Upper lobe of left lung (tissue), 6 donors: Measurements from ENCODE around the gene DNAJC16. TPM values are rescaled to one million over a fixed set of nuclear protein-coding genes. Genes with fewer than 3 reads are reported as not detected.
"Not testable (repeated sequence)": the region's sequence is repeated elsewhere in the genome, so short reads cannot be mapped to it uniquely, and the experiment has no call there.

Experiments used
- ATAC-seq, 2 donors: fragments of 200-7000 bp; cut with Tn5 transposase; one replicate each; pipeline ENCODE4 v1.9.1; 2022; ENCODE audit warnings: mild to moderate bottlenecking in 2 of 2, moderate library complexity in 2 of 2; ENCODE audit not compliant: low FRiP score in 2 of 2
- DNase-seq, 2 donors: peaks; one replicate each; pipeline ENCODE4 v3.0.0-alpha.2; 2019 to 2020
- H3K27ac ChIP-seq, 4 donors: fragments of 200-600 bp; sonication (generic); one replicate each; pipeline ENCODE4 v1.5.1; 2016 to 2019
- H3K27me3 ChIP-seq, 4 donors: fragments of 200-600 bp; sonication (generic); one replicate each; pipeline ENCODE4 v1.5.1; 2017 to 2019
- H3K36me3 ChIP-seq, 4 donors: fragments of 200-600 bp; sonication (generic); one replicate each; pipeline ENCODE4 v1.5.1; 2016 to 2019
- H3K4me1 ChIP-seq, 4 donors: fragments of 200-600 bp; sonication (generic); one replicate each; pipeline ENCODE4 v1.5.1; 2018 to 2019
- H3K4me3 ChIP-seq, 4 donors: fragments of 200-600 bp; sonication (generic); one replicate each; pipeline ENCODE4 v1.5.1; 2017 to 2019; ENCODE audit warnings: mild to moderate bottlenecking in 2 of 4, moderate library complexity in 1 of 4
- H3K9me3 ChIP-seq, 4 donors: fragments of 200-600 bp; sonication (generic); one replicate each; pipeline ENCODE4 v1.5.1; 2018 to 2019
- EP300 ChIP-seq, 4 donors: sonication (generic); formaldehyde crosslinking; IDR thresholded peaks; one replicate each; pipeline ENCODE4 v1.5.1; 2017; ENCODE audit warnings: antibody characterized with exemption in 4 of 4, control low read depth in 2 of 4
- POLR2A ChIP-seq, 4 donors: fragments of 450-650 bp; IDR thresholded peaks; one replicate each; pipeline ENCODE4 v1.5.1; 2016 to 2017; ENCODE audit warnings: antibody characterized with exemption in 4 of 4, mild to moderate bottlenecking in 2 of 4
- POLR2AphosphoS5 ChIP-seq, 2 donors: sonication (generic); formaldehyde crosslinking; IDR thresholded peaks; one replicate each; pipeline ENCODE4 v1.5.1; 2017; ENCODE audit warnings: antibody characterized with exemption in 2 of 2
- WGBS, 2 donors: methylation state at CpG; one replicate each; pipeline ENCODE4 v1.1.5; 2017 to 2018; 5-methylcytosine and 5-hydroxymethylcytosine counted together
- total RNA-seq, 6 donors: library from RNA; depleted of rRNA in 4 of 6; stranded (reverse); fragments of >200 nt in 4 of 6; gene quantifications; one replicate each; pipeline versions ENCODE4 v1.1.0 to v1.2.1, GENCODE V29; 2016 to 2021
- TF ChIP-seq, protein P1 (sequence below), 6 experiments: fragments of 450-650 bp in 4 of 6; fragments of 200-600 bp in 2 of 6; sonication (generic) in 2 of 6; IDR thresholded peaks; one replicate each; pipeline ENCODE4 v1.5.1; 2016 to 2019; ENCODE audit warnings: antibody characterized with exemption in 6 of 6
- donor health status: DM: no; HTN: no; CAD: no; lungs with moderate emphysema.
- donor health status: DM: no; HTN: yes; CAD: no; lungs with severe emphysema.

Gene DNAJC16
- total RNA-seq, 6 donors from 2014 or later, result 12.7 to 23.0 (median 17.1) TPM

GRCh38 chr1:15483971-15484370 lies 42.7 kb upstream of the DNAJC16 start:
- Histone ChIP-seq H3K36me3 (peaks cover 0 to 9% (median 0%) of the 10 kb centered on the region in 4 donors), H3K27ac (no peak overlapping the region), H3K4me3 (no peak overlapping the region), H3K4me1 (no peaks in the 10 kb centered on the region), H3K9me3 (no peaks in the 10 kb centered on the region), H3K27me3 (no peaks in the 10 kb centered on the region)
- TF ChIP-seq, protein P1, sequence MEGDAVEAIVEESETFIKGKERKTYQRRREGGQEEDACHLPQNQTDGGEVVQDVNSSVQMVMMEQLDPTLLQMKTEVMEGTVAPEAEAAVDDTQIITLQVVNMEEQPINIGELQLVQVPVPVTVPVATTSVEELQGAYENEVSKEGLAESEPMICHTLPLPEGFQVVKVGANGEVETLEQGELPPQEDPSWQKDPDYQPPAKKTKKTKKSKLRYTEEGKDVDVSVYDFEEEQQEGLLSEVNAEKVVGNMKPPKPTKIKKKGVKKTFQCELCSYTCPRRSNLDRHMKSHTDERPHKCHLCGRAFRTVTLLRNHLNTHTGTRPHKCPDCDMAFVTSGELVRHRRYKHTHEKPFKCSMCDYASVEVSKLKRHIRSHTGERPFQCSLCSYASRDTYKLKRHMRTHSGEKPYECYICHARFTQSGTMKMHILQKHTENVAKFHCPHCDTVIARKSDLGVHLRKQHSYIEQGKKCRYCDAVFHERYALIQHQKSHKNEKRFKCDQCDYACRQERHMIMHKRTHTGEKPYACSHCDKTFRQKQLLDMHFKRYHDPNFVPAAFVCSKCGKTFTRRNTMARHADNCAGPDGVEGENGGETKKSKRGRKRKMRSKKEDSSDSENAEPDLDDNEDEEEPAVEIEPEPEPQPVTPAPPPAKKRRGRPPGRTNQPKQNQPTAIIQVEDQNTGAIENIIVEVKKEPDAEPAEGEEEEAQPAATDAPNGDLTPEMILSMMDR (IDR thresholded peaks at IDR 0.05), result no peak
- no peak for TF ChIP-seq POLR2A (IDR thresholded peaks at IDR 0.05)
- no peak for TF ChIP-seq EP300 (IDR thresholded peaks at IDR 0.05)
- no peak for TF ChIP-seq POLR2AphosphoS5 (IDR thresholded peaks at IDR 0.05)
- DNase-seq, result no peak
- WGBS, 2 donors, result 87 to 94% methylated on average over 2 of the region's 2 CpGs
- ATAC-seq, result no peak

DNA sequence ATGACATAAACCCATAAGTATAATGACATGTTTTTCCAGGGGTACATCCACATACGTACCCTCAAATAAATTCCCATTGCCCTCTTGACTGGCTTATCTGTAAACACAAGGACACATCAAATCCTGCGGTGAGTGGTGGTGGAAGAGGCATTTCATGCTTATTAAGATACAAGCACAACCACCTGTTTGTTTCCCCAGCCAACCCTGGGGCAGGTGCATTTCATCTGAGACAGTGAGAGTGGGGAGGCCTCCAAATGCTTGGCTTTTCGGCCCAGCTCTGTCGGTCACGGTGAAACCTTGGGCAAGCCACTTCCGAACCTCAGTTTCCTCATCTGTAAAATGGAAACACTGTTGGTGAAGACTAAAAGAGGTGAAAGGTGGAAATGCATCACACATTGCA lies 42.2 kb upstream of the DNAJC16 start:
- H3K4me1 ChIP-seq, DNase-seq, ATAC-seq, H3K27ac ChIP-seq, H3K4me3 ChIP-seq, H3K36me3 ChIP-seq, H3K27me3 ChIP-seq, H3K9me3 ChIP-seq: not testable (repeated sequence)
- 96% methylated on average over 6 of the region's 6 CpGs for WGBS, 2 donors

DNA sequence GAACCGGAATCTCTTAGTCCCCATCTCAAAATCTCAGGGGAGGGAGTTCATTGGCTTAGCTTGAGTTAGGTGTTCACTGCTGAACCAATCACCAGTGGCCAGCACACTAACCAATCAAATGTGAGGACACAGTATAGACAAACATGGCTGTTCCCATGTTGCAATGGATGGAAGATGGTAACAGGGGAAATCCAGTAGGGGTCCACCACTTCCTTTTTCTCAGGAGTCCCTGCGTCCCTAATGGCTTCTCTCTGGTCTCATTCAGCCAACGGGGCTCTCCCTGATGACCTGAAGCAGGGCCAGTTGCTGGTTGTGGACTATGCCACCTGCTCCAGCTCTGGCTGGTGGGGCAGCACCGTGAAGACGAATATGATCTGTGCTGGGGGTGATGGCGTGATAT lies 41.0 kb upstream of the DNAJC16 start:
- TF ChIP-seq POLR2AphosphoS5 (IDR thresholded peaks at IDR 0.05) (no peak), POLR2A (IDR thresholded peaks at IDR 0.05) (no peak), EP300 (IDR thresholded peaks at IDR 0.05) (no peak)
- TF ChIP-seq, protein P1 (IDR thresholded peaks at IDR 0.05), result no peak
- DNase-seq, result no peak
- H3K27ac ChIP-seq, result no peak overlapping the region
- H3K4me1 ChIP-seq, result no peaks in the 10 kb centered on the region
- H3K36me3 ChIP-seq, result peaks cover 0 to 9% (median 0%) of the 10 kb centered on the region in 4 donors
- no peak for ATAC-seq
- no peaks in the 10 kb centered on the region for H3K27me3 ChIP-seq
- no peaks in the 10 kb centered on the region for H3K9me3 ChIP-seq
- WGBS, 2 donors, result 93 to 98% methylated on average over 6 of the region's 6 CpGs
- no peak overlapping the region for H3K4me3 ChIP-seq

DNA sequence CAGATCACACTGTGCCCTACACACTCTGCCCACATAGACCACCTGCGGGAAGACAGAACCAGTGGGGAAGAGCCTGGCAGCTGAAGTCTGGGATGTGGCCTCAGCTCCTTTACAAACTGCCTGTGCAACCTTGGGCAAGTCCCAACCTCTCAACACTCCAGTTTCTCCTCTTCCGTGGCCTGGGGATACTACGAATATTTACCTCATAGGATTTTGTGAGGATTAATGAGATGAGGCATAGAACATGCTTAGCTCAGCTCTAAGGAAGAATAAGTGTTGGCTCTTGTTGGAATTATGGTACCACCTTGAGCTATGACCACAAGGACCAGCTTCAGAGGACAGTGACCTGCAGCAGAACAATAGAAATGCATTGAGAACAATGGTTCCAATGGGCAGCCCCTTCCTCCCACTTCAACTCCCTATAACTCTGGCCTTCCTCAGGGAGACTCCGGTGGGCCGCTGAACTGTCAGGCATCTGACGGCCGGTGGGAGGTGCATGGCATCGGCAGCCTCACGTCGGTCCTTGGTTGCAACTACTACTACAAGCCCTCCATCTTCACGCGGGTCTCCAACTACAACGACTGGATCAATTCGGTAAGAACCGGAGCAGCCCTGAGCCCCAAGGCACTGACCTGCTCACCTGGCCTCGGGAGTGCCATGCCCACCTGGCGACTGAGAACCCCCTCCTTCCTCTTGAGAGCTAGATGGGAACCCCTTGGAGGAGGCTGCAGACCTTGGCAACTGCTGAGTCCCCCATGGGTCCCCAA lies 39.6 kb upstream of the DNAJC16 start:
- H3K4me3 ChIP-seq, H3K36me3 ChIP-seq, H3K4me1 ChIP-seq, H3K9me3 ChIP-seq, ATAC-seq, H3K27me3 ChIP-seq, H3K27ac ChIP-seq: not testable (repeated sequence)
- DNase-seq, result peak in 1 of 2 donors; percentile 49
- 95 to 96% methylated on average over 16 to 17 of the region's 17 CpGs for WGBS, 2 donors

- H3K4me3 ChIP-seq, result no peak overlapping the region
- ATAC-seq, result no peak
- peaks cover 0 to 21% (median 10%) of the 10 kb centered on the region in 4 donors for H3K36me3 ChIP-seq
- no peaks in the 10 kb centered on the region for H3K4me1 ChIP-seq
- 89% methylated on average over 3 of the region's 3 CpGs for WGBS, 2 donors
- H3K27me3 ChIP-seq, result no peaks in the 10 kb centered on the region
- no peaks in the 10 kb centered on the region for H3K9me3 ChIP-seq
- no peak overlapping the region for H3K27ac ChIP-seq
- TF ChIP-seq POLR2AphosphoS5 (IDR thresholded peaks at IDR 0.05) (no peak), POLR2A (IDR thresholded peaks at IDR 0.05) (no peak)
- DNase-seq, result no peak
Observed at GRCh38 chr1:15488371-15488770, 38.3 kb upstream of the DNAJC16 start.

GRCh38 chr1:15489052-15489736 lies 37.5 kb upstream of the DNAJC16 start:
- no peaks in the 10 kb centered on the region for H3K9me3 ChIP-seq
- no peaks in the 10 kb centered on the region for H3K4me1 ChIP-seq
- 77 to 88% methylated on average over 11 to 13 of the region's 13 CpGs for WGBS, 2 donors
- H3K36me3 ChIP-seq, result peaks cover 0 to 29% (median 16%) of the 10 kb centered on the region in 4 donors
- no peak overlapping the region for H3K27ac ChIP-seq
- no peak overlapping the region for H3K4me3 ChIP-seq
- no peak for TF ChIP-seq EP300 (IDR thresholded peaks at IDR 0.05)
- TF ChIP-seq, protein P1 (IDR thresholded peaks at IDR 0.05), result no peak
- no peak for TF ChIP-seq POLR2A (IDR thresholded peaks at IDR 0.05)
- TF ChIP-seq POLR2AphosphoS5 (IDR thresholded peaks at IDR 0.05), result no peak
- no peaks in the 10 kb centered on the region for H3K27me3 ChIP-seq
- DNase-seq (no peak), ATAC-seq (no peak)

- ATAC-seq, H3K27ac ChIP-seq, H3K9me3 ChIP-seq, H3K4me3 ChIP-seq, H3K4me1 ChIP-seq, H3K27me3 ChIP-seq, DNase-seq: not testable (repeated sequence)
- 84 to 87% methylated on average over 4 of the region's 4 CpGs for WGBS, 2 donors
- H3K36me3 ChIP-seq, result peaks cover 0 to 37% (median 20%) of the 10 kb centered on the region in 4 donors
Observed at GRCh38 chr1:15491010-15491409, 35.6 kb upstream of the DNAJC16 start.
